Stimulated activated naive CD8-positive, alpha-beta T cell treated with anti-CD3 and anti-CD28 coated beads, Interleukin-15, Interleukin-2, amounts not matched to agents 100 ng/mL and 50 ng/mL, for 24 hours (primary cell): Measurements from ENCODE around the gene SLC35D1.
"Not testable (repeated sequence)": the region's sequence is repeated elsewhere in the genome, so short reads cannot be mapped to it uniquely, and the experiment has no call there.

ENCODE experiments used
- H3K27ac Mint-ChIP-seq: one replicate; pipeline ENCODE4 v1.8.0; 2021; ENCODE audit warnings: mild to moderate bottlenecking, mixed read lengths
- H3K27me3 Mint-ChIP-seq: one replicate; pipeline ENCODE4 v1.8.0; 2021; ENCODE audit warnings: mixed read lengths
- H3K36me3 Mint-ChIP-seq: one replicate; pipeline ENCODE4 v1.8.0; 2021; ENCODE audit warnings: low read depth, mixed read lengths
- H3K4me1 Mint-ChIP-seq: one replicate; pipeline ENCODE4 v1.8.0; 2021; ENCODE audit warnings: low read depth, mixed read lengths
- H3K4me3 Mint-ChIP-seq: one replicate; pipeline ENCODE4 v1.8.0; 2021; ENCODE audit warnings: mild to moderate bottlenecking, mixed read lengths
- H3K9me3 Mint-ChIP-seq: one replicate; pipeline ENCODE4 v1.8.0; 2021; ENCODE audit warnings: mixed read lengths

SLC35D1 gene

DNA sequence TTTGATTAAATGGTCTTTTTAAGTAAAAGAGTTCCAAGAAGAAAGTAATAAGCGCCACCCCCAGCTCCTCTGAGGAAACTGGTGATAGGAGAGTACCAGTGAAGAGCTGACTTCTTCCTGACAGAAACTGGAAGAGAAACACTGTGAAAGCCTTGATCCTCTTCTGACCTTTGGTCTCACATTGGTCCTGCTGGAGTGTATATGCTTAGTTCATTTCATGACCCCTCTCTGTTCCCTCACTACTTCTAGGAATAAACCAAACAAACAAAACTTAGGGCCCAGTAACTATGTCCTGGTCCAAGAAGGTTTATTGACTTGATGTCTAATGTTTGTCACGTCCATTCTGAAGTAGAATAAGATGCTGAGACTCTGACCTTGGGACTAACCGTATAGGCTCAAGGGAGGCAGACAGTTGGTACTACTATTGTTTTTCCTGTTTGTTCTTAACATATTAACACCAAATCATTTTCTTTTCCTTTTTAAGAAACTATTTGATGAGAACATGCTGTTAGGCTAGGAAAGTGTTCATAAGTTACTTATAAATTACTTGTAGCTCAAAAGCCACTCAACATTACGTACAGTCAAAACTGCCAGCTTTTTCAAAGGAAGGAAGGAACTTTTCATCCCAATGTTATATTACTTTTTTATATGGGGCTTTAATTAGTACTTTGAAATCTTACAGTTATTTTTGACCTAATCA is 71.2 kb downstream of the SLC35D1 start:
- H3K9me3 Mint-ChIP-seq: no peaks in the 10 kb centered on the region
- H3K27me3 Mint-ChIP-seq: no peaks in the 10 kb centered on the region
- H3K27ac Mint-ChIP-seq: no peak overlapping the region
- H3K4me3 Mint-ChIP-seq: no peak overlapping the region
- peaks cover 44% of the 10 kb centered on the region for H3K4me1 Mint-ChIP-seq
- H3K36me3 Mint-ChIP-seq: peaks cover 70% of the 10 kb centered on the region

GRCh38 chr1:66981679-66982078 is 72.3 kb downstream of the SLC35D1 start:
- peaks cover 44% of the 10 kb centered on the region for H3K4me1 Mint-ChIP-seq
- peaks cover 69% of the 10 kb centered on the region for H3K36me3 Mint-ChIP-seq
- no peaks in the 10 kb centered on the region for H3K9me3 Mint-ChIP-seq
- H3K27me3 Mint-ChIP-seq: no peaks in the 10 kb centered on the region
- peak overlapping the region; percentile 61 for H3K27ac Mint-ChIP-seq
- H3K4me3 Mint-ChIP-seq: peak overlapping the region; percentile 64

GRCh38 chr1:66980745-66981367 is 73.1 kb downstream of the SLC35D1 start:
- H3K4me3 Mint-ChIP-seq: peak overlapping the region; percentile 64
- H3K9me3 Mint-ChIP-seq: no peaks in the 10 kb centered on the region
- H3K27me3 Mint-ChIP-seq: no peaks in the 10 kb centered on the region
- H3K27ac Mint-ChIP-seq: peak overlapping the region; percentile 61
- H3K36me3 Mint-ChIP-seq: peaks cover 70% of the 10 kb centered on the region
- H3K4me1 Mint-ChIP-seq: peaks cover 44% of the 10 kb centered on the region

DNA sequence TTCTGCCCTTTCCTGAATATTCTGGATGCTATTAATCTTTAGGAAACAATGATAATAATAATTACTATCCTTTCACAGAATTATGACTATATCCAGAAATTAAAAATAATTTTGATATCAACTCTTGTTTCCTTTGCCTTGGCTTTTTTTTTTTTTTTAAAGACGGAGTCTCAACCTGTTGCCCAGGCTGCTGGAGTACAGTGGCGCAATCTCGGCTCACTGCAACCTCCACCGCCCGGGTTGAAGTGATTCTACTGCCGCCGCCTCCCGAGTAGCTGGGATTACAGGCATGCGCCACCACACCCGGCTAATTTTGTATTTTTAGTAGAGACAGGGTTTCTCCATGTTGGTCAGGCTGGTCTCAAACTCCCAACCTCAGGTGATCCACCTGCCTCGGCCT is 74.3 kb downstream of the SLC35D1 start:
- H3K4me3 Mint-ChIP-seq, H3K27ac Mint-ChIP-seq, H3K9me3 Mint-ChIP-seq, H3K27me3 Mint-ChIP-seq: not testable (repeated sequence)
- Mint-ChIP-seq H3K4me1 (peaks cover 36% of the 10 kb centered on the region), H3K36me3 (peaks cover 74% of the 10 kb centered on the region)

DNA sequence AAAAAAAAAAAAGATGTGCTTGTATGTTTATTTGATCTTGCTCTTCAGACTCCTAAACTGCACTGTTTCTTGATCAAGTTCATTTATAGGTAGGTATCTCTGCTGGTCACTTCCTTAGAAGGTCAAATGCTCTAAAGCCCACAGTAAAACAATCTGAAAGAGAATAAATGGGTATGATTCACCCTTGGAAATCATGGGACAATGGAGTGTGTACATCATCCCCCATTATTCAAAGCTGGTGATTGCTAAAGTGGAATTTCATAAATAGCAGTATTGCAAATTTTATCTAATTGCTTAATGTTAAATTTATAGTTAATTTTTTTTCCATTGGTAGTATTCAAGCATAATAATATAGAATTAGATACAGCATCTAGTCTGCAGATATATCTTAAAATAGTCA is 75.7 kb downstream of the SLC35D1 start:
- H3K27me3 Mint-ChIP-seq: no peaks in the 10 kb centered on the region
- H3K4me1 Mint-ChIP-seq: peaks cover 26% of the 10 kb centered on the region
- H3K27ac Mint-ChIP-seq: no peak overlapping the region
- H3K9me3 Mint-ChIP-seq: no peaks in the 10 kb centered on the region
- H3K4me3 Mint-ChIP-seq: no peak overlapping the region
- peaks cover 70% of the 10 kb centered on the region for H3K36me3 Mint-ChIP-seq

DNA sequence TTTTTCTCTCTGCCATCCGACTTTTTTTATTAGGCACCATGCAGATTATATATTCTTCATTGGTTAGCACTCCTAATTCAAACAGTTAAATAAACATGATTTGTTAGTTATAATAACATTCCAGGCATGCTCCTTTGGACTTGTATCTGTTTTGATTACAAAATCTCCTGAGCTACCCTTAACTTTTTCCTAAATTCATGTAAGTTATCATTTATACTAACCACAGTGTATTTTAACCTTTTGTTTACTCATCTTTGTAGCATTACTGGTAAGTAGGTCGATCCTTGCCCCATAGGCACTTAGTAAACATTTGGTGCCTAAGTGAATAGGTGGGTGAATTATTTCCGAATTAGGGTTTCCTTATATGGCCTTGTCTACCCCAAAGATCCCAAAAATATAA is 85.4 kb downstream of the SLC35D1 start:
- H3K36me3 Mint-ChIP-seq: peaks cover 79% of the 10 kb centered on the region
- H3K27me3 Mint-ChIP-seq: no peaks in the 10 kb centered on the region
- H3K4me3 Mint-ChIP-seq: no peak overlapping the region
- H3K9me3 Mint-ChIP-seq: peaks cover 6% of the 10 kb centered on the region
- peaks cover 8% of the 10 kb centered on the region for H3K4me1 Mint-ChIP-seq
- no peak overlapping the region for H3K27ac Mint-ChIP-seq

DNA sequence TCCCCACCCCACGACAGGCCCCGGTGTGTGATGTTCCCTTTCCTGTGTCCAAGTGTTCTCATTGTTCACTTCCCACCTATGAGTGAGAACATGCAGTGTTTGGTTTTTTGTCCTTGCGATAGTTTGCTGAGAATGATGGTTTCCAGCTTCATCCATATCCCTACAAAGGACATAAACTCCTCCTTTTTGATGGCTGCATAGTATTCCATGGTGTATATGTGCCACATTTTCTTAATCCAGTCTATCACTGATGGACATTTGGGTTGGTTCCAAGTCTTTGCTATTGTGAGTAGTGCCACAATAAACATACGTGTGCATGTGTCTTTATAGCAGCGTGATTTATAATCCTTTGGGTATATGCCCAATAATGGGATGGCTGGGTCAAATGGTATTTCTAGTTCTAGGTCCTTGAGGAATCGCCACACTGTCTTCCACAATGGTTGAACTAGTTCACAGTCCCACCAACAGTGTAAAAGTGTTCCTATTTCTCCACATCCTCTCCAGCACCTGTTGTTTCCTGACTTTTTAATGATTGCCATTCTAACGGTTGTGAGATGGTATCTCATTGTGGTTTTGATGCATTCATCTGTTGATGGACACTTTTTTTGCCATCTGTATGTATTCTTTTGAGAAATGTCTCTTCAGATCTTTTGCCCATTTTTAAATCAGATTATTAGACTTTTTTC is 87.6 kb downstream of the SLC35D1 start:
- H3K36me3 Mint-ChIP-seq: peaks cover 84% of the 10 kb centered on the region
- H3K4me3 Mint-ChIP-seq, H3K4me1 Mint-ChIP-seq, H3K9me3 Mint-ChIP-seq, H3K27me3 Mint-ChIP-seq, H3K27ac Mint-ChIP-seq: not testable (repeated sequence)

DNA sequence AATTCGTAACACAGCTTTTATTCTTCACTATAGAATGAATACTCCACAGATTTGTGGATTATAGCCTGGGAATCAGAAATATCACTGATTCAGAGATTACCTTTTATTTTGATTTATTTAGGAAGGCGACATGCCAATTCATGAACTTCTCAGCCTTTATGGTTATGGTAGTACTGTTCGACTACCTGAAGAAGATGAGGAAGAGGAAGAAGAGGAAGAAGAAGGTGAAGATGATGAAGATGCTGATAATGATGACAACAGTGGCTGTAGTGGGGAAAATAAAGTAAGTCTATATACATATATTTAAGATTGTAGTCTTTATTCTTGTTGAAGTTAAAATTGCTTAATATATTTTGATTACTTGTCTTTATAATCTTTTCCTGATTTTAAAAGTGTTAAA is 96.0 kb downstream of the SLC35D1 start:
- peaks cover 85% of the 10 kb centered on the region for H3K36me3 Mint-ChIP-seq
- H3K4me3 Mint-ChIP-seq: no peak overlapping the region
- peak overlapping the region; percentile 46 for H3K27ac Mint-ChIP-seq
- H3K27me3 Mint-ChIP-seq: no peaks in the 10 kb centered on the region
- peaks cover 31% of the 10 kb centered on the region for H3K4me1 Mint-ChIP-seq
- no peaks in the 10 kb centered on the region for H3K9me3 Mint-ChIP-seq

- Mint-ChIP-seq H3K9me3 (no peaks in the 10 kb centered on the region), H3K36me3 (peaks cover 84% of the 10 kb centered on the region), H3K27ac (no peak overlapping the region), H3K27me3 (no peaks in the 10 kb centered on the region), H3K4me3 (no peak overlapping the region), H3K4me1 (peaks cover 26% of the 10 kb centered on the region)
Observed at GRCh38 chr1:66954208-66954607, 99.7 kb downstream of the SLC35D1 start.

- no peak overlapping the region for H3K27ac Mint-ChIP-seq
- peaks cover 24% of the 10 kb centered on the region for H3K4me1 Mint-ChIP-seq
- peaks cover 83% of the 10 kb centered on the region for H3K36me3 Mint-ChIP-seq
- no peak overlapping the region for H3K4me3 Mint-ChIP-seq
- H3K9me3 Mint-ChIP-seq: no peaks in the 10 kb centered on the region
- H3K27me3 Mint-ChIP-seq: no peaks in the 10 kb centered on the region
Observed at GRCh38 chr1:66951513-66951912, 102.4 kb downstream of the SLC35D1 start.
